Globus pallidus (tissue), 1 donor: ENCODE data around the gene NKAIN2.
"Not testable (repeated sequence)": the region's sequence is repeated elsewhere in the genome, so short reads cannot be mapped to it uniquely, and the experiment has no call there.

Experiments used
- DNase-seq: peaks from one replicate; pipeline ENCODE4 v3.0.0-alpha.2; 2015; ENCODE audit warnings: low spot score

NKAIN2 gene

DNA sequence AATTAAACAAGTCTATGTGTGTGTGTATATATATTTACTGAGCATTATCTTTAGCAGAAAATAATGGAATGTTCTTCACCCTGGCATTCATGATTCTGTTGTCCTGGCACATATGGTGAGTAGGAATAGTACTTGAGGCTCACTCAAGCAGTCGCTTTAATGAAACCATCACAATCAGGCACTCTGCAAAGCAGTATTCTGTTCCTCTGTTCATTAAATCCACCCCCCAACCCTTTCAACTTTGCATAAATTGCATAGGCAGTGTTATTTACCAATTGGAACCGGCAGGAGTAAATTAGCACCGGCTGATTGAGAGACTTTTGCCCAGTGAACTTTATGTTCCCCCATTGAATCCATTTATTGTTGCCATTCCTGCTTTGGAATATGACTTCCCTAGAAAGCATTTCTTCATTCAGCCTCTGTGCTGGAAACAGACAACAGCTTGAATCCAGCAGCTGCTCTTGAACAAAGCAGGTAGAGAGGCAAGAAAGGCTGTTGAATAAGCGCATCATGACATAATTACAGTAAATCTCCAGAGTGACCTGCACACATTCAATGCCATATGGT lies 890.6 kb downstream of the NKAIN2 start:
- DNase-seq: no peak

GRCh38 chr6:124699038-124699437 lies 895.4 kb downstream of the NKAIN2 start:
- no peak for DNase-seq

GRCh38 chr6:124703541-124703940 lies 899.9 kb downstream of the NKAIN2 start:
- no peak for DNase-seq

DNA sequence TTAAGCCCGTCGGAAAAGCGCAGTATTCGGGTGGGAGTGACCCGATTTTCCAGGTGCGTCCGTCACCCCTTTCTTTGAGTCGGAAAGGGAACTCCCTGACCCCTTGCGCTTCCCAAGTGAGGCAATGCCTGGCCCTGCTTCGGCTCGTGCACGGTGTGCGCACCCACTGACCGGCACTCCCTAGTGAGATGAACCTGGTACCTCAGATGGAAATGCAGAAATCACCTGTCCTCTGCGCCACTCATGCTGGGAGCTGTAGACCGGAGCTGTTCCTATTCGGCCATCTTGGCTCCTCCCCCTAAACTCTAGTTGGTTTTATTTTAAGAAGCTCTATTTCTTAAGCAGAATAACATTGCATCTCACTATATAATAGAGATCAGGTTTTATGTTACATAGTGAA lies 908.9 kb downstream of the NKAIN2 start:
- DNase-seq: not testable (repeated sequence)

GRCh38 chr6:124714728-124715127 lies 911.1 kb downstream of the NKAIN2 start:
- no peak for DNase-seq

GRCh38 chr6:124719913-124720312 lies 916.2 kb downstream of the NKAIN2 start:
- no peak for DNase-seq

DNA sequence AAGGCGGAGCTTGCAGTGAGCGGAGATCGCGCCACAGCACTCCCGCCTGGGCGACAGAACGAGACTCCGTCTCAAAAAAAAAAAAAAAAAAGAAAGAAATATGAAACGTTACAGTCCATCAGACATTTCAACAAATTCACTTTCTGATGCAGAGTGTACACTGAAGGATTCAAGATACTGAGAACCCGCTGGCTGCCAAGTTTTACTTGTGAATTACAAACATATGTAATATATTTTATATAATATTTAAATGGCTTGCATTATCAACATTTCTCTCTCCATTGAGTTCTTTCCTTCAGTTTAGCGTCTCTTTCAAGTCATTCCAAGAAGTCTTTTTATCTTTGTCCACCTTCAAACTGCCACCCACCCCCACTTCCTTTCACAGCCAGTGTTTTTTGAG lies 917.7 kb downstream of the NKAIN2 start:
- DNase-seq: no peak

DNA sequence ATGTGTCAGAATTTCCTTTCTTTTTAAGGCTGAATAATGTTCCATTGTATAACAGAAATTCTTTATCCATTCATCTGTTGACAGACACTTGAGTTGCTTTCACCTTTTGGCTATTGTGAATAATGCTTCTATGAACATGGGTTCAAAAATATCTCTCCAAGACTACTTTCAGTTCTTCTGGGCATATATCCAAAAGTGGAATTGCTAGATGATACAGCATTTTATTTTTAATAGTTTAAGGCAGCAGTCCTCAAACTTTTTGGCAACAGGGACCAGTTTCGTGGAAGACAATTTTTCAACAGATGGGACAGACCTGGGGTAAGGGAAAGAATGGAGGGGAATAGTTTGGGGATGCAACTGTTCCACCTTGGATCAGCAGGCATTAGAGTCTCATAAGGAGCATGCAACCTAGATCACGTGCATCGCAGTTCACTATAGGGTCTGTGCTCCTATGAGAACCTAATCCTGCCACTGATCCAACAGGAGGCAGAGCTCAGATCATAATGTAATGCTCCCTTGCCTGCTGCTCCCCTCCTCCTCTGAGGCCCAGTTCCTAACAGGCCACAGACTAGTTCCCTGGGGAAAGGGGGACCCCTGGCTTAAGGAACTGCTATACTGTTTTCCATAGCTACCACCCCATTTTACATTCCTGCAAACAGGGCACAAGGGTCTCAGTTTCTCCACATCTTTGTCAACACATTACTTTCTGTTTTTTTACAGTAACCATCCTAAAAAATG lies 918.6 kb downstream of the NKAIN2 start:
- no peak for DNase-seq

DNA sequence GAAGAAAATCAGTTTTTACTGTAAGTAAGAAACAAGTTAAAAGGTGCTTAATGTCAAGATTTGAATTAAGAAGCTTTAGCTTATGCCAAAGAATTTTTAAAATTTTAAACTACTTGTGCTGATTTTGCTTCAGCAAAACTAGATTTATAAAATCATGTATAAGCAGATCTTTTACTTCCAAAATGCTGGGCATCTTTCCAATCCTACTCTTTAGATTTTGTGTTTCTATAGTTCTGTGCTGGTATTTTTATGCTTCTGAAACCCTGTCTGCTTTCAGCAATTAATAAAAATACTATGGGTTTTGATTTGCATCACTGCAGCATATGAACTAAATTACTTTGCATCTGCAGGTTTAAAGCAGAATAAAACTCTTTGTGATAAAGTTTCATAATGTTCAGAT lies 920.0 kb downstream of the NKAIN2 start:
- DNase-seq: no peak

DNA sequence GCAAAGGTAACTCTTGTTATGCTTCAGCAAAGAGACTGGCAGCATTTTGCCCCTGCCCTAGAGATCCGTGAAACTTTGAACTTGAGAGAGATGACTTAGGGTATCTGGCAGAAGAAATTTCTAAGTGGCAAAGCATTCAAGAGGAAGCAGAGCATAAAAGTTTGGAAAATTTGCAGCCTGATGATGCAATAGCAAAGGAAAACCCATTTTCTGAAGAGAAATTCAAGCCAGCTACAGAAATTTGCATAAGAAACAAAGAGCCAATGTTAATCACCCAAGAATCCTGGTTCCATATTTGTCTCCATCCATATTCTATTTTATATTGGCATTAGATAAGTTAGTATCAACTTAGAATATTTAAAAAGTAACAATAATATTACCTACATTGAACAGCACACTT lies 934.1 kb downstream of the NKAIN2 start:
- not testable (repeated sequence) for DNase-seq

DNA sequence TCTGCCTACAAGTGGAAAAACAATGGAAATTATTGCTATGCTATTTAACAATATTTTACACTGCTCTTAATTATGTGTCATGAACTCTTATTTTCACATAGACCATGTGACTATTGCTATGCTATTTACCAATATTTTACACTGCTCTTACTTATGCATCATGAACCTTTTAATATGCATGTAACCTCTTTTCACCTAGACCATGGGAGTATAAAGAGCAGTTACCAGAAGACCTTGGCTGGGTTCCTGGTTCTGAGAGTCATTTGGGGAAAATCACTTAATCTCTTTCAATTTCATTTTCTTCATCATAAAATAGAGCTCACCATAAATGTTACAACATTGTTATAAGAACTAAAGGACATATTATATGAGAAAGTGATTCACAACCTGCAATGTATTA lies 934.8 kb downstream of the NKAIN2 start:
- DNase-seq: no peak

DNA sequence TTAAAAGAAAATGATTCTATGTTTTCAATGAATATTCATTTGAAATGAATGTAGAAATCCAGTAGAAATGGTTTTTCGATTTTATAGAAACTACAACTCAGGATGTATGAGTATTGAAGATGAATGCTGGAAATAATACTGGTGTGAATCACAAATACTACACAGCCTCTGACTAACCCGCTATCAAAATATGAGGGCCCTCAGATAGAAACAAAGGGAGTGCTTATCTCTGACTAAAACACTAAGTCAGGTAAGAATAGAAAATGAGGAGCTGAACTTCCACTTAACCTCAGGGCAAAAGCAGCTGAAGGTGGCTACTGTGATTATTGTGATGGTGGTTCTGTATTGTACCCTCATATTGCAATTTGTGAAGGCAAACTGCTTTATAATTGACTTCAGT lies 937.7 kb downstream of the NKAIN2 start:
- DNase-seq: no peak

GRCh38 chr6:124742971-124743370 lies 939.3 kb downstream of the NKAIN2 start:
- no peak for DNase-seq

- DNase-seq: no peak
These were observed 939.8 kb downstream of the NKAIN2 start for GRCh38 chr6:124743420-124743819.

DNA sequence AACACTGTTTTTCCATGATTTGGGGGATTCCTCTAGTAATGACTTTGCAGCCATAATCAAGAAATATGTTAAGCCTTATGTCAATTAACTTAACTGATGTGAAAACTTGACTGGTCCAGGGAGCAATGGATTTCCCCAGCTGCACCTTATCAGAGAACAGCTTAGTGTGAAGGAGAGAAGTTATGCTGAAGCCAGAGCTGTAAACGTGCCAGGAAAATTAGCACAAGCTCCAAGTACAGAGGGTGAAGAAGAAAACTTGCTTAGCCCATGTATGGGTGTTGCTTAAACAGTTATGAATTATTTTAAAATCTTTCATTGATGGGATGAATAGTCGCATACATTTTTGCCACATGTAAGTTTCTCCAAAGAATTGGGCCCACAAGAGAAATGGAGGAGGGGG lies 943.7 kb downstream of the NKAIN2 start:
- DNase-seq: no peak

GRCh38 chr6:124748778-124749177 lies 945.1 kb downstream of the NKAIN2 start:
- no peak for DNase-seq

- no peak for DNase-seq
These were observed 949.3 kb downstream of the NKAIN2 start for GRCh38 chr6:124753001-124753400.

DNA sequence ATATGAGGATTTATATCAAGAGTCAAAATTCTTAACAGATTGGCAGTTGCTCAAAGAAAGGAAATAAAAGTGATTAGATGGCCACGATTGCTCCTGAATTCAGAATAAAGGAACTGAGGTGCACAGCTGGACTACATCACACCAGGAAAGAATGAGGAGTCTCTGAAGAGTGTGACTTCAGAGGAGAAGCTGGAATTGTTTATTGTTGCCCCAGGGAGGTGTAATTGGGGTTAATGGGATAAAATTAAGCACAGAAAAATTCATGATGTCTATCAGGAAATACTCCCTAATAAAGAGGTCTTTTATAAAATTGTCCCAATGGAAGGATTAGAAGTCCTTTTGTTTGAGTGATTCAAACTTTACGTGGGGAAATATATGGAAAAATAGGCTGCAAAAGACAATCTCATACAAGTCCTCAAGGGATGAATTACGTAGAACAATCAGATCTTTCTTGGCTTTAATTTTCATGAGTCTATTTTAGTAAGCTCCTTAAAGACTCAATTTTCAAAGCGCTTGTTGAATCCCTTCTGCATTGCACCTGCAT lies 950.0 kb downstream of the NKAIN2 start:
- no peak for DNase-seq

DNA sequence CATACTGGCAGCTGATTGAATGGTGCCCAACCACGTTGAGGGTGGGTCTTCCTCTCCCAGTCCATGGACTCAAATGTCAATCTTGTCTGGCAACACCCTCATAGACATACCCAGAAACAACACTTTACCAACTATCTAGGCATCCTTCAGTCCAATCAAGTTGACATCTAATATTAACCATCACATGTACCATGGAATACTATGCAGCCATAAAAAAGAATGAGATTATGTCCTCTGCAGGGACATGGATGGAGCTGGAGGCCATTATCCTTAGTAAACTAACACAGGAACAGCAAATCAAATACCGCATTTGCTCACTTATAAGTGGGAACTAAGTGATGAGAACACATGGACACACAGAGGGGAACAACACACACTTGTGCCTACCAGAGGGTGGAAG lies 951.7 kb downstream of the NKAIN2 start:
- no peak for DNase-seq

DNA sequence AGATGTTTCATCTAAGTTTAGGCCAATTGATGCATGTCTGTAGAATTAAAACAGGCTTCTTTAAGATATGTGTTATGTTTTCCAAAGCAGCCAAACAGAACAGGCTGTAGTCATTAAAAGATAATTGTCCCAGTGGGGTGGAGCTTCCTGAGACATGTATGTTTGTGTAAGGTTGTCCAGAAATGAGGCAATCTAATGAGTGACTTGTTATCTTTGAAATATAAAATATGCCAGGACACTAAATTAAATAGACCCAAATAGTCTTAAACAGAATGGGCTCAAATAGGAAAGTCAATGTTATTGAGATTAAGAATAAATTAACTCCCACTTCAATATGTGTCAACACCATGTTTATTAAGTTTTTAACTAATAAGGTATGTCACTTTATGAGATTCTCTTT lies 953.9 kb downstream of the NKAIN2 start:
- no peak for DNase-seq

- DNase-seq: no peak
These were observed 955.0 kb downstream of the NKAIN2 start for GRCh38 chr6:124758663-124759062.

- no peak for DNase-seq
These were observed 961.6 kb downstream of the NKAIN2 start for GRCh38 chr6:124765280-124765679.

GRCh38 chr6:124768224-124768623 lies 964.6 kb downstream of the NKAIN2 start:
- DNase-seq: no peak
